ENCODE data around the gene E4F1. TPM values are rescaled to one million over a fixed set of nuclear protein-coding genes. Genes with fewer than 3 reads are reported as not detected.

The E4F1 gene
- total and polyA plus RNA-seq, 10 of the 15 experiments (the other 5 are each of a cell fraction or from before 2014, with no cell fraction given): 0.23 to 36.5 (median 14.5) TPM

DNA sequence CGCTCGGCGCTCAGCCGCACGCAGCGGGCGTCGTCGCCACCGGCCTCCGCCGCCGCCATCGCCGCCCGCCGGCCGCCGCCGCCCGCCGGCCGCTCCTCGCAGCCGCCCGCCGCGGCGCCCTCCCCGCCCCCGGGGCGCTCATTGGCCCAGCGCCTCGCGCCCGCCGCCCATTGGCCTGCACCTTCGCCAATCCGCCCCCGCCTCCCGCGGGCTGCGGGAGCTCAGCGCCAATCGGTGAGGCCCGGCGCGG lies 8.7 kb upstream of the E4F1 start, which contains the start of gene PGP:
PGP (minus strand) TSS at position 122 of the 250 bp plus-strand sequence; CDS start at position 59, 63 bp downstream.
- Histone ChIP-seq H2AFZ (ENCODE audit: control insufficient read depth, low read depth, low read length) (peak within 1 kb of the TSS; percentile 96), H3K79me2 (ENCODE audit: control insufficient read depth, insufficient read depth, low read length) (peaks cover 16% of the 10 kb centered on the region), H3K4me3 (peak within 1 kb of the TSS; percentile 88), H3K36me3 (ENCODE audit: control insufficient read depth in 2 of 2, insufficient read depth in 2 of 2, low read length in 1 of 2) (peaks cover 0 to 3% of the 10 kb centered on the region in 2 experiments; a peak in 2 of 4 replicates), H3K9me3 (replicated peaks; ENCODE audit: control insufficient read depth, insufficient read depth, low read length) (no peaks in the 10 kb centered on the region), H3K27me3 (replicated peaks in 1 of 2; ENCODE audit: control insufficient read depth in 2 of 2, insufficient read depth in 2 of 2, low read length in 1 of 2) (no peaks in the 10 kb centered on the region), H3K9ac (ENCODE audit: control insufficient read depth, insufficient read depth, low read length) (peak within 1 kb of the TSS; percentile 88), H4K20me1 (ENCODE audit: control insufficient read depth, insufficient read depth) (no peaks in the 10 kb centered on the region), H3K4me2 (ENCODE audit: control insufficient read depth, insufficient read depth) (peak within 1 kb of the TSS; percentile 82), H3K4me1 (ENCODE audit: control insufficient read depth, insufficient read depth, low read length) (no peaks in the 10 kb centered on the region), H3K27ac (ENCODE audit: control insufficient read depth, insufficient read depth) (peak within 1 kb of the TSS; percentile 87)
- in situ Hi-C loops (cut with MboI): no loop called here
- DNase-seq (ENCODE audit: low read depth, low spot score) (no peak), ATAC-seq (no peak), FAIRE-seq (peak; percentile 97)
- CTCF ChIA-PET: interaction anchor here (1.0 to 1.5 kb wide), 2 partner anchors 9 to 20 kb away, joined by 3 to 6 read pairs; partner anchors contain the start of gene MLST8
- SMC1A ChIA-PET (ENCODE audit: uncharacterized antibody, unreplicated experiment): interaction anchor here (0.7 to 1.0 kb wide), 2 partner anchors 8 to 60 kb away, joined by 3 to 4 read pairs; partner anchors contain the start of genes E4F1 and TRAF7
- intact Hi-C loops (cut with micrococcal nuclease; ENCODE audit: unreplicated experiment): no loop called here
- WGBS (ENCODE audit: insufficient coverage, insufficient replicate concordance, low lambda C conversion rate, missing lambda C conversion rate): under 1% methylated on average over 23 of the region's 48 CpGs
- POLR2A ChIA-PET: interaction anchor here (0.5 to 1.7 kb wide), 11 partner anchors 8 to 389 kb away, joined by 3 to 11 read pairs (median 5); partner anchors contain the start of genes ECI1, MLST8, NTHL1 and TRAF7
- BruUV-seq (replicated peaks): no TSS peak
- RAD21 ChIA-PET (ENCODE audit: unreplicated experiment): interaction anchor here (0.8 to 1.3 kb wide), 5 partner anchors 9 to 216 kb away, joined by 3 to 7 read pairs (median 4); partner anchors contain the start of genes ECI1 and TRAF7
- TF ChIP-seq EGR1 (IDR thresholded peaks at IDR 0.05; ENCODE audit: borderline replicate concordance in 1 of 2, low read depth in 2 of 2, low read length in 2 of 2) (peak in 1 of 2 experiments; percentile 87; a peak in 2 of 3 replicates), CEBPZ (IDR thresholded peaks at IDR 0.05; ENCODE audit: low read depth, low read length) (peak; percentile 50; the same call in 1 of the 2 replicates), SPI1 (IDR thresholded peaks at IDR 0.05; ENCODE audit: borderline replicate concordance, insufficient read depth, low read depth, low read length) (no peak), SUPT20H (IDR thresholded peaks at IDR 0.05; ENCODE audit: borderline replicate concordance, control insufficient read depth, low read depth, low read length) (no peak), NFYB (IDR thresholded peaks at IDR 0.05; ENCODE audit: insufficient read depth, low read depth, low read length) (peak; percentile 95; the same call in 1 of the 2 replicates), EZH2 (IDR thresholded peaks at IDR 0.05; ENCODE audit: borderline replicate concordance, control insufficient read depth, low read depth, low read length) (0 out of 2 replicates have a peak, but pooled peaks have one; percentile 96), ATF7 (IDR thresholded peaks at IDR 0.05; ENCODE audit: low read depth) (no peak), ATF3 (IDR thresholded peaks at IDR 0.05; ENCODE audit: borderline replicate concordance, extremely low read depth, low read depth, low read length) (peak; percentile 78; the same call in 1 of the 2 replicates), HDAC2 (IDR thresholded peaks at IDR 0.05) (no peak), ZNF274 (IDR thresholded peaks at IDR 0.05; ENCODE audit: insufficient read depth, insufficient read length) (no peak), FOXM1 (IDR thresholded peaks at IDR 0.05; ENCODE audit: low read depth, low read length) (0 out of 2 replicates have a peak, but pooled peaks have one; percentile 29)
- TF ChIP-seq, protein P1, sequence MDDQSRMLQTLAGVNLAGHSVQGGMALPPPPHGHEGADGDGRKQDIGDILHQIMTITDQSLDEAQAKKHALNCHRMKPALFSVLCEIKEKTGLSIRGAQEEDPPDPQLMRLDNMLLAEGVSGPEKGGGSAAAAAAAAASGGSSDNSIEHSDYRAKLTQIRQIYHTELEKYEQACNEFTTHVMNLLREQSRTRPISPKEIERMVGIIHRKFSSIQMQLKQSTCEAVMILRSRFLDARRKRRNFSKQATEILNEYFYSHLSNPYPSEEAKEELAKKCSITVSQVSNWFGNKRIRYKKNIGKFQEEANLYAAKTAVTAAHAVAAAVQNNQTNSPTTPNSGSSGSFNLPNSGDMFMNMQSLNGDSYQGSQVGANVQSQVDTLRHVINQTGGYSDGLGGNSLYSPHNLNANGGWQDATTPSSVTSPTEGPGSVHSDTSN (IDR thresholded peaks at IDR 0.05; ENCODE audit: insufficient replicate concordance, low read depth, low read length): peak; percentile 92
- TF ChIP-seq, protein P2, sequence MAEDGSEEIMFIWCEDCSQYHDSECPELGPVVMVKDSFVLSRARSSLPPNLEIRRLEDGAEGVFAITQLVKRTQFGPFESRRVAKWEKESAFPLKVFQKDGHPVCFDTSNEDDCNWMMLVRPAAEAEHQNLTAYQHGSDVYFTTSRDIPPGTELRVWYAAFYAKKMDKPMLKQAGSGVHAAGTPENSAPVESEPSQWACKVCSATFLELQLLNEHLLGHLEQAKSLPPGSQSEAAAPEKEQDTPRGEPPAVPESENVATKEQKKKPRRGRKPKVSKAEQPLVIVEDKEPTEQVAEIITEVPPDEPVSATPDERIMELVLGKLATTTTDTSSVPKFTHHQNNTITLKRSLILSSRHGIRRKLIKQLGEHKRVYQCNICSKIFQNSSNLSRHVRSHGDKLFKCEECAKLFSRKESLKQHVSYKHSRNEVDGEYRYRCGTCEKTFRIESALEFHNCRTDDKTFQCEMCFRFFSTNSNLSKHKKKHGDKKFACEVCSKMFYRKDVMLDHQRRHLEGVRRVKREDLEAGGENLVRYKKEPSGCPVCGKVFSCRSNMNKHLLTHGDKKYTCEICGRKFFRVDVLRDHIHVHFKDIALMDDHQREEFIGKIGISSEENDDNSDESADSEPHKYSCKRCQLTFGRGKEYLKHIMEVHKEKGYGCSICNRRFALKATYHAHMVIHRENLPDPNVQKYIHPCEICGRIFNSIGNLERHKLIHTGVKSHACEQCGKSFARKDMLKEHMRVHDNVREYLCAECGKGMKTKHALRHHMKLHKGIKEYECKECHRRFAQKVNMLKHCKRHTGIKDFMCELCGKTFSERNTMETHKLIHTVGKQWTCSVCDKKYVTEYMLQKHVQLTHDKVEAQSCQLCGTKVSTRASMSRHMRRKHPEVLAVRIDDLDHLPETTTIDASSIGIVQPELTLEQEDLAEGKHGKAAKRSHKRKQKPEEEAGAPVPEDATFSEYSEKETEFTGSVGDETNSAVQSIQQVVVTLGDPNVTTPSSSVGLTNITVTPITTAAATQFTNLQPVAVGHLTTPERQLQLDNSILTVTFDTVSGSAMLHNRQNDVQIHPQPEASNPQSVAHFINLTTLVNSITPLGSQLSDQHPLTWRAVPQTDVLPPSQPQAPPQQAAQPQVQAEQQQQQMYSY (CRISPR knock-in tag; IDR thresholded peaks at IDR 0.05): peak; percentile 74; the same call in 1 of the 2 replicates
